ENCODE measurements around the gene MYD88.

Gene MYD88

GRCh38 chr3:38138349-38139190 lies at the start of gene MYD88:
Gene MYD88 (plus strand): TSS chr3:38138661. CDS start chr3:38138701, 40 bp downstream.
- peak; percentile 65 to 80 for DNase-seq (ENCODE audit: low read depth in 2 of 2, low spot score in 1 of 2)

- no peak for DNase-seq (ENCODE audit: low read depth in 2 of 2, low spot score in 1 of 2)
These were observed 49.3 kb upstream of the MYD88 start for GRCh38 chr3:38089163-38089562.

GRCh38 chr3:38090453-38090852 lies 48.0 kb upstream of the MYD88 start:
- DNase-seq (ENCODE audit: low read depth in 2 of 2, low spot score in 1 of 2): no peak

GRCh38 chr3:38094999-38095398 lies 43.5 kb upstream of the MYD88 start:
- DNase-seq (ENCODE audit: low read depth in 2 of 2, low spot score in 1 of 2): no peak

- DNase-seq (ENCODE audit: low read depth in 2 of 2, low spot score in 1 of 2): no peak
These were observed 42.6 kb upstream of the MYD88 start for GRCh38 chr3:38095669-38096483.

GRCh38 chr3:38097446-38098375 lies 40.8 kb upstream of the MYD88 start:
- DNase-seq (ENCODE audit: low read depth in 2 of 2, low spot score in 1 of 2): no peak

- DNase-seq (ENCODE audit: low read depth in 2 of 2, low spot score in 1 of 2): no peak
These were observed 40.1 kb upstream of the MYD88 start for GRCh38 chr3:38098376-38098723.

GRCh38 chr3:38099518-38099917 lies 38.9 kb upstream of the MYD88 start:
- no peak for DNase-seq (ENCODE audit: low read depth in 2 of 2, low spot score in 1 of 2)

GRCh38 chr3:38100498-38100897 lies 38.0 kb upstream of the MYD88 start:
- no peak for DNase-seq (ENCODE audit: low read depth in 2 of 2, low spot score in 1 of 2)

GRCh38 chr3:38101811-38102443 lies 36.5 kb upstream of the MYD88 start:
- no peak for DNase-seq (ENCODE audit: low read depth in 2 of 2, low spot score in 1 of 2)

GRCh38 chr3:38102444-38102814 lies 36.0 kb upstream of the MYD88 start:
- DNase-seq (ENCODE audit: low read depth in 2 of 2, low spot score in 1 of 2): no peak

- no peak for DNase-seq (ENCODE audit: low read depth in 2 of 2, low spot score in 1 of 2)
These were observed 32.9 kb upstream of the MYD88 start for GRCh38 chr3:38105525-38105924.

- DNase-seq (ENCODE audit: low read depth in 2 of 2, low spot score in 1 of 2): no peak
These were observed 30.4 kb upstream of the MYD88 start for GRCh38 chr3:38107911-38108648.

- no peak for DNase-seq (ENCODE audit: low read depth in 2 of 2, low spot score in 1 of 2)
These were observed 29.5 kb upstream of the MYD88 start for GRCh38 chr3:38108649-38109579.

GRCh38 chr3:38109580-38110313 lies 28.7 kb upstream of the MYD88 start:
- no peak for DNase-seq (ENCODE audit: low read depth in 2 of 2, low spot score in 1 of 2)

GRCh38 chr3:38110314-38111050 lies 28.0 kb upstream of the MYD88 start:
- DNase-seq (ENCODE audit: low read depth in 2 of 2, low spot score in 1 of 2): no peak

- no peak for DNase-seq (ENCODE audit: low read depth in 2 of 2, low spot score in 1 of 2)
These were observed 27.3 kb upstream of the MYD88 start for GRCh38 chr3:38111201-38111600.

Measured in stimulated activated CD8-positive, alpha-beta memory T cell treated with anti-CD3 and anti-CD28 coated beads, Interleukin-4, amount 100 ng/mL, for 1 hour (primary cell).